GM12891 (cell line): ENCODE data around the gene ADAMTS3.

ENCODE experiments used
- PAX5 ChIP-seq: IDR thresholded peaks from 2 replicates; pipeline ENCODE4 v1.6.1; 2011; ENCODE audit warnings: low read length, moderate library complexity, mild to moderate bottlenecking; ENCODE audit not compliant: insufficient read depth, severe bottlenecking
- POLR2A ChIP-seq: IDR thresholded peaks from 2 replicates; pipeline ENCODE4 v1.6.1; 2011; ENCODE audit warnings: low read depth, low read length, control low read depth
- POLR2AphosphoS5 ChIP-seq: IDR thresholded peaks from 2 replicates; pipeline ENCODE4 v1.6.1; 2011; ENCODE audit warnings: low read depth, low read length, control low read depth
- POU2F2 ChIP-seq: IDR thresholded peaks from 2 replicates; pipeline ENCODE4 v1.6.1; 2011; ENCODE audit warnings: low read depth, mild to moderate bottlenecking, control low read depth, low read length, moderate library complexity
- SPI1 ChIP-seq: IDR thresholded peaks from 2 replicates; pipeline ENCODE4 v1.6.1; 2011; ENCODE audit warnings: low read depth, low read length, control low read depth

DNA sequence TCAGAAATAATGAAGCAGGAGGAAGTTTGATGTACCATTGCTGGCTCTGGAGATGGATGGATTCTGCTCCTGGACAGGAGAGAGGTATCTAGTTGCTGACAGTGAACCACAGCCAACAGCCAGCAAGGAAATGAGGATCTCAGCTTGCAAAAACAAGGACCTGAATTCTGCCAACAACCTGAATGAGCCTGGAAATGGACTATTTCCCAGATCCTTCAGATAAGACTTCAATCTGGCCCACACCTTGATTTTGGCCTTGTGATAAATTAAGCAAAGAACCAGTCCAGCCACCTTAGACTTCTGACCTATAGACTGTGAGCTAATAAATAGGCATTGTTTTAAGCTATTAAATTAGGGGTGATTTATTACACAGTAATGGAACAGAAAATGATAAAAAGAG, 220.3 kb downstream of the ADAMTS3 start:
- TF ChIP-seq POLR2AphosphoS5: no peak
- TF ChIP-seq PAX5: no peak
- TF ChIP-seq POU2F2: no peak
- TF ChIP-seq POLR2A: no peak
- TF ChIP-seq SPI1: no peak
